ENCODE measurements around the gene STS. TPM values are rescaled to one million over a fixed set of nuclear protein-coding genes. Genes with fewer than 3 reads are reported as not detected.

Gene STS
- total RNA-seq, 3 donors from 2014 or later (not counting 1 experiment from before 2014, with no cell fraction given) = 2.4 to 4.6 (median 2.8) TPM

DNA sequence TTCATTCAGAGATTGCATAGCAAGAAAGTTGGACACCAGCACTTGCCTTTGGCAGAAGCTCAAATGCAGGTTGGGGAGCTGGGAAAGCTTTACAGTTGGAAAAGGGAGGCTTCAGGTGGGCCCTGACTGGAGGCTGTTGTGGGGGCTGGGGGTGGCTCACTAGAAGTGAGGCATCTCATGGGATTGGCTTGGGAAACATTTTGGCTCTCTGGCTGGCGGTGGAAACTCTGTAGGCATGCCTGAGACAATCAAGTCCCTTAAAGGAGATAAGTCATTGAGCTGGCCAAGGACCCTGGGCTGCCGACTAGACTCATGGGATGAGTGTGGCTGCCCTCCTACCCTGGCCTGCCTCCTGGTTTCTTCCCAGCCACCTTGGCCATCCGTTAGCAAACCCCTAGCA is 31.4 kb upstream of the STS start:
- H3K27ac Mint-ChIP-seq = no peak overlapping the region
- no peaks in the 10 kb centered on the region for H3K36me3 Mint-ChIP-seq
- Histone ChIP-seq H3K36me3 (ENCODE audit: control insufficient read depth, insufficient read depth, low read length) (no peaks in the 10 kb centered on the region), H3K4me1 (ENCODE audit: control insufficient read depth, insufficient read depth, low read length) (peaks cover 7% of the 10 kb centered on the region), H3K27me3 (ENCODE audit: control insufficient read depth, insufficient read depth, low read length) (no peaks in the 10 kb centered on the region), H3K27ac (ENCODE audit: low read length) (no peak overlapping the region), H3K4me3 (ENCODE audit: low read length) (no peak overlapping the region), H3K9me3 (ENCODE audit: control insufficient read depth, insufficient read depth, low read length) (no peaks in the 10 kb centered on the region)
- peaks cover 15 to 32% of the 10 kb centered on the region in 2 donors for H3K4me1 Mint-ChIP-seq
- no peaks in the 10 kb centered on the region for H3K9me3 Mint-ChIP-seq
- no peaks in the 10 kb centered on the region for H3K27me3 Mint-ChIP-seq (ENCODE audit: low read depth in 2 of 2)
- no peak overlapping the region for H3K4me3 Mint-ChIP-seq
- TF ChIP-seq CTCF (IDR thresholded peaks at IDR 0.05) = no peak
- WGBS (ENCODE audit: insufficient coverage) = 96% methylated on average over 3 of the region's 3 CpGs
- DNase-seq (no peak), ATAC-seq (no peak)
- intact Hi-C loops (cut with micrococcal nuclease) = no loop called here

GRCh38 chrX:7117587-7117986 is 29.9 kb upstream of the STS start:
- Mint-ChIP-seq H3K27me3 (ENCODE audit: low read depth in 2 of 2) (no peaks in the 10 kb centered on the region), H3K4me1 (peaks cover 20 to 37% of the 10 kb centered on the region in 2 donors), H3K36me3 (no peaks in the 10 kb centered on the region), H3K4me3 (no peak overlapping the region), H3K27ac (no peak overlapping the region), H3K9me3 (no peaks in the 10 kb centered on the region)
- peaks cover 3% of the 10 kb centered on the region for H3K4me1 ChIP-seq (ENCODE audit: control insufficient read depth, insufficient read depth, low read length)
- 91% methylated on average over 2 of the region's 3 CpGs for WGBS (ENCODE audit: insufficient coverage)
- H3K9me3 ChIP-seq (ENCODE audit: control insufficient read depth, insufficient read depth, low read length) = no peaks in the 10 kb centered on the region
- no peak for DNase-seq
- intact Hi-C loops (cut with micrococcal nuclease) = no loop called here
- no peak overlapping the region for H3K27ac ChIP-seq (ENCODE audit: low read length)
- no peak for TF ChIP-seq CTCF (IDR thresholded peaks at IDR 0.05)
- H3K27me3 ChIP-seq (ENCODE audit: control insufficient read depth, insufficient read depth, low read length) = no peaks in the 10 kb centered on the region
- H3K36me3 ChIP-seq (ENCODE audit: control insufficient read depth, insufficient read depth, low read length) = no peaks in the 10 kb centered on the region
- no peak for ATAC-seq
- no peak overlapping the region for H3K4me3 ChIP-seq (ENCODE audit: low read length)

DNA sequence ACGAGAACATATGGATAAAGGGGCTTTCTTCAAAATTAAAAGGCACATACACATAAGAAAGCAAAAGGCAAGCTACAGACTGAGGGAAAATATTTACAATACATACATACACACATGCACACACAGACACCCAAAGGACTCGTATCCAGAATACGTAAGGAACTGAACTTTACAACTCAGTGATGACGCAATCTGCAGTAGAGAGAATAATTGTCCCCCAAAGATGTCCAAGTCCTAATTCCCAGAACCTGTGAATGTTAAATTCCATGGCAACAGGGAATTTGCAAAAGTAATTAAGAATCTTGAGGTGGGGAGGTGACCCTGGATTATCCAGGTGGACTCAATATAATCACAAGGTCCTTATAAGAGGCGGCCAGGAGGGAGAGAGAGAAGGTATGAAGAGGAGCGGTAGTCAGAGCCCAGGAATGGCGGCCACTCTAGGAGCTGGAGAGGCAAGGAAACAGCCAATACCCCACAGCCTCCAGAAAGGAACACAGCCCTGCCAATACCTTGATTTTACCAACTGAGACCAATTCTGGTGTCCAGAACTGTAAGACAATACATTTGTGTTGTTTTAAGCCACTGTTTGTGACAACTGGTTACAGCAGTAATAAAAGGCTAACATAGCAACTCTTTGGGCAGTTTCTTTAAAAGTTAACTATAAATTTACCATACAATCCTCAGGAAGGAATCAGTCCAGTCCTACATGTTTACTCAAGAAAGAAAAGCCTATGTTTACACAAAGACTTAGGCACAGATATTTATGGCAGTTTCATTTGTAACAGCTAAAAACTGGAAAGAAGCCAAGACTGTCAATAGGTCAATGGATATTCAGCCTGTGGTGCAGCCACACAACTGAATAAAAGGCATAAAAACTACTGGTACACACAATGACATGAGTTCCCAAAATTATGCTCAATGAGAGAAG is 27.3 kb upstream of the STS start:
- ATAC-seq (no peak), DNase-seq (no peak)
- Histone ChIP-seq H3K9me3 (ENCODE audit: control insufficient read depth, insufficient read depth, low read length) (no peaks in the 10 kb centered on the region), H3K4me3 (ENCODE audit: low read length) (no peak overlapping the region), H3K27ac (ENCODE audit: low read length) (no peak overlapping the region), H3K27me3 (ENCODE audit: control insufficient read depth, insufficient read depth, low read length) (no peaks in the 10 kb centered on the region), H3K4me1 (ENCODE audit: control insufficient read depth, insufficient read depth, low read length) (peaks cover 3% of the 10 kb centered on the region), H3K36me3 (ENCODE audit: control insufficient read depth, insufficient read depth, low read length) (no peaks in the 10 kb centered on the region)
- no peak overlapping the region for H3K27ac Mint-ChIP-seq
- H3K36me3 Mint-ChIP-seq = peaks cover 11% of the 10 kb centered on the region
- H3K4me3 Mint-ChIP-seq = no peak overlapping the region
- H3K27me3 Mint-ChIP-seq (ENCODE audit: low read depth in 2 of 2) = no peaks in the 10 kb centered on the region
- no peak for TF ChIP-seq CTCF (IDR thresholded peaks at IDR 0.05)
- peaks cover 11 to 46% of the 10 kb centered on the region in 2 donors for H3K4me1 Mint-ChIP-seq
- no peaks in the 10 kb centered on the region for H3K9me3 Mint-ChIP-seq
- no CpG with 5 or more reads among the region's 7 CpGs for WGBS (ENCODE audit: insufficient coverage)
- intact Hi-C loops (cut with micrococcal nuclease) = no loop called here

All from natural killer cell (primary cell).